ENCODE measurements around the gene ELP5.

ELP5 gene

GRCh38 chr17:7294614-7295153 lies 42.7 kb downstream of the ELP5 start, which contains the start of gene YBX2:
YBX2 (minus strand) TSS chr17:7294639; CDS start chr17:7294500, 139 bp downstream.
- H3K9me3 ChIP-seq = no peaks in the 10 kb centered on the region
- H3K27ac ChIP-seq = no peak within 1 kb of the TSS
- peak within 1 kb of the TSS; percentile 40 to 64 for H3K4me3 ChIP-seq (ENCODE audit: low read depth in 1 of 2, low read length in 1 of 2)
- no peaks in the 10 kb centered on the region for H3K36me3 ChIP-seq
- no peak for TF ChIP-seq CTCF (IDR thresholded peaks at IDR 0.05)
- H3K27me3 ChIP-seq = peaks cover 96% of the 10 kb centered on the region
- peaks cover 18 to 26% of the 10 kb centered on the region in 2 experiments for H3K4me1 ChIP-seq (ENCODE audit: control insufficient read depth in 1 of 2, insufficient read depth in 1 of 2, low read depth in 1 of 2, low read length in 1 of 2)

- Histone ChIP-seq H3K27me3 (peaks cover 96% of the 10 kb centered on the region), H3K4me3 (ENCODE audit: low read depth in 1 of 2, low read length in 1 of 2) (peak overlapping the region; percentile 40 to 64), H3K4me1 (ENCODE audit: control insufficient read depth in 1 of 2, insufficient read depth in 1 of 2, low read depth in 1 of 2, low read length in 1 of 2) (peaks cover 18 to 26% of the 10 kb centered on the region in 2 experiments), H3K27ac (no peak overlapping the region), H3K9me3 (no peaks in the 10 kb centered on the region), H3K36me3 (no peaks in the 10 kb centered on the region)
- TF ChIP-seq CTCF (IDR thresholded peaks at IDR 0.05) = no peak
Observed at GRCh38 chr17:7295230-7296180, 43.5 kb downstream of the ELP5 start.

GRCh38 chr17:7296189-7296861 lies 44.3 kb downstream of the ELP5 start:
- Histone ChIP-seq H3K27me3 (peaks cover 89% of the 10 kb centered on the region), H3K4me1 (ENCODE audit: control insufficient read depth in 1 of 2, insufficient read depth in 1 of 2, low read depth in 1 of 2, low read length in 1 of 2) (peaks cover 18 to 26% of the 10 kb centered on the region in 2 experiments), H3K9me3 (no peaks in the 10 kb centered on the region), H3K27ac (no peak overlapping the region), H3K36me3 (no peaks in the 10 kb centered on the region), H3K4me3 (ENCODE audit: low read depth in 1 of 2, low read length in 1 of 2) (peak overlapping the region in 1 of 2 experiments; percentile 39)
- TF ChIP-seq CTCF (IDR thresholded peaks at IDR 0.05) = peak; percentile 91

- no peak overlapping the region for H3K27ac ChIP-seq
- H3K4me3 ChIP-seq (ENCODE audit: low read depth in 1 of 2, low read length in 1 of 2) = no peak overlapping the region
Observed at GRCh38 chr17:7304179-7304578, 52.2 kb downstream of the ELP5 start.

More at GRCh38 chr17:7304179-7304578, 52.2 kb downstream of the ELP5 start:
- no peaks in the 10 kb centered on the region for H3K36me3 ChIP-seq
- H3K4me1 ChIP-seq (ENCODE audit: control insufficient read depth in 1 of 2, insufficient read depth in 1 of 2, low read depth in 1 of 2, low read length in 1 of 2) = peaks cover 23% of the 10 kb centered on the region in 2 experiments
- H3K27me3 ChIP-seq = peaks cover 14% of the 10 kb centered on the region
- no peaks in the 10 kb centered on the region for H3K9me3 ChIP-seq
- TF ChIP-seq CTCF (IDR thresholded peaks at IDR 0.05) = no peak

Data from neutrophil (primary cell).